GM23248 (cell line): ENCODE results near the gene ADGRF1. TPM values are rescaled to one million over a fixed set of nuclear protein-coding genes. Genes with fewer than 3 reads are reported as not detected.
A peak's percentile ranks its signal among the peaks of the same experiment; 100 is the strongest.

Experiments used
- DNase-seq: peaks from one replicate; pipeline ENCODE4 v3.0.0-alpha.2; 2015
- H2AFZ ChIP-seq: fragments of 200-600 bp; sonication (generic); 2 replicates; pipeline ENCODE4 v1.6.1; 2016; ENCODE audit warnings: antibody characterized with exemption
- H3F3A ChIP-seq: fragments of 200-600 bp; sonication (generic); 2 replicates; pipeline ENCODE4 v1.6.1; 2016; ENCODE audit warnings: mild to moderate bottlenecking, antibody characterized with exemption, mixed run types; ENCODE audit not compliant: insufficient read depth
- H3K27ac ChIP-seq: fragments of 200-600 bp; sonication (generic); 2 replicates; pipeline ENCODE4 v1.5.1; 2016; ENCODE audit warnings: mild to moderate bottlenecking
- H3K27me3 ChIP-seq: fragments of 200-600 bp; sonication (generic); replicated peaks from 2 replicates; pipeline ENCODE4 v1.6.1; 2016; ENCODE audit warnings: mild to moderate bottlenecking; ENCODE audit not compliant: insufficient read depth
- H3K36me3 ChIP-seq: fragments of 200-600 bp; sonication (generic); 2 replicates; pipeline ENCODE4 v1.6.1; 2016; ENCODE audit warnings: low read depth, mild to moderate bottlenecking
- H3K4me1 ChIP-seq: fragments of 200-600 bp; sonication (generic); 2 replicates; pipeline ENCODE4 v1.6.1; 2016; ENCODE audit warnings: mild to moderate bottlenecking; ENCODE audit not compliant: insufficient read depth
- H3K4me2 ChIP-seq: fragments of 200-600 bp; sonication (generic); one replicate; pipeline ENCODE4 v1.6.1; 2016; ENCODE audit warnings: mild to moderate bottlenecking; ENCODE audit not compliant: unreplicated experiment
- H3K4me3 ChIP-seq: fragments of 200-600 bp; sonication (generic); 2 replicates; pipeline ENCODE4 v1.5.1; 2016; ENCODE audit warnings: mild to moderate bottlenecking
- H3K79me2 ChIP-seq: fragments of 200-600 bp; sonication (generic); 2 replicates; pipeline ENCODE4 v1.6.1; 2016; ENCODE audit warnings: mild to moderate bottlenecking; ENCODE audit not compliant: insufficient read depth
- H3K9ac ChIP-seq: fragments of 200-600 bp; sonication (generic); 2 replicates; pipeline ENCODE4 v1.6.1; 2016; ENCODE audit warnings: mild to moderate bottlenecking
- H3K9me2 ChIP-seq: fragments of 200-600 bp; sonication (generic); 2 replicates; pipeline ENCODE4 v1.6.1; 2016; ENCODE audit warnings: mixed run types, mild to moderate bottlenecking, moderate library complexity; ENCODE audit not compliant: insufficient read depth
- H3K9me3 ChIP-seq: fragments of 200-600 bp; sonication (generic); one replicate; pipeline ENCODE4 v1.6.1; 2017; ENCODE audit warnings: low read depth
- H4K20me1 ChIP-seq: fragments of 200-600 bp; sonication (generic); 2 replicates; pipeline ENCODE4 v1.6.0; 2016; ENCODE audit not compliant: insufficient read depth
- EZH2 ChIP-seq: fragments of 200-600 bp; sonication (generic); IDR thresholded peaks from 2 replicates; pipeline ENCODE4 v1.6.1; 2018; ENCODE audit warnings: antibody characterized with exemption, mild to moderate bottlenecking; ENCODE audit not compliant: insufficient read depth, poor library complexity, severe bottlenecking
- EZH2phosphoT487 ChIP-seq: fragments of 200-600 bp; sonication (generic); IDR thresholded peaks from 2 replicates; pipeline ENCODE4 v1.6.1; 2018; ENCODE audit warnings: antibody characterized with exemption, moderate library complexity, mild to moderate bottlenecking, low read depth; ENCODE audit not compliant: insufficient read depth
- WGBS, 2 experiments: methylation state at CpG; one replicate each; pipeline ENCODE4 v1.1.6; 2015 to 2017; ENCODE audit warnings: low lambda C conversion rate in 2 of 2, low coverage in 1 of 2; ENCODE audit errors: missing lambda C conversion rate in 2 of 2; 5-methylcytosine and 5-hydroxymethylcytosine counted together
- in situ Hi-C: fragments of 300-500 bp; cut with MboI; formaldehyde crosslinking; loops from 2 replicates; pipeline ENCODE4 v1.15.0; 2020
- polyA plus RNA-seq: library from polyadenylated mRNA; unstranded; fragments of >200 nt; fragmentation: Nextera tagmentation; extraction: Ambion mirVana; gene quantifications from 2 replicates; pipeline ENCODE4 v1.2.1, GENCODE V29; 2016
- total RNA-seq: library from RNA; depleted of rRNA; stranded (reverse); fragments of >200 nt; shearing (Covaris generic); gene quantifications from 2 replicates; pipeline ENCODE4 v1.2.3, GENCODE V29; 2014

ADGRF1 gene
- total and polyA plus RNA-seq, 2 experiments from 2014 or later = not detected

- no peak overlapping the region for H3K27ac ChIP-seq
- 22 to 25% methylated on average over 3 of the region's 3 CpGs for WGBS, 2 experiments
These were observed 34.3 kb downstream of the ADGRF1 start for GRCh38 chr6:47007657-47008396.

GRCh38 chr6:47005486-47005885, 36.6 kb downstream of the ADGRF1 start:
- Histone ChIP-seq H3K79me2 (no peaks in the 10 kb centered on the region), H4K20me1 (no peaks in the 10 kb centered on the region), H3K27ac (no peak overlapping the region), H2AFZ (no peak overlapping the region), H3K4me2 (no peak overlapping the region), H3K9me2 (no peaks in the 10 kb centered on the region), H3K9me3 (no peaks in the 10 kb centered on the region), H3K4me1 (no peaks in the 10 kb centered on the region), H3K36me3 (no peaks in the 10 kb centered on the region), H3K9ac (no peak overlapping the region), H3F3A (no peaks in the 10 kb centered on the region), H3K4me3 (no peak overlapping the region), H3K27me3 (peaks cover 7% of the 10 kb centered on the region; the same call in 1 of the 2 replicates)
- 53 to 54% methylated on average over 1 of the region's 1 CpG for WGBS, 2 experiments
- no peak for DNase-seq
- in situ Hi-C loops = no loop called here
- TF ChIP-seq EZH2phosphoT487 (no peak), EZH2 (no peak)

More at GRCh38 chr6:47007657-47008396, 34.3 kb downstream of the ADGRF1 start:
- H3F3A ChIP-seq = no peaks in the 10 kb centered on the region
- H3K79me2 ChIP-seq = no peaks in the 10 kb centered on the region
- no peak for DNase-seq
- no peaks in the 10 kb centered on the region for H3K36me3 ChIP-seq
- no peaks in the 10 kb centered on the region for H3K9me2 ChIP-seq
- H2AFZ ChIP-seq = no peak overlapping the region
- no peak overlapping the region for H3K9ac ChIP-seq
- no peaks in the 10 kb centered on the region for H4K20me1 ChIP-seq
- no peaks in the 10 kb centered on the region for H3K9me3 ChIP-seq
- no peak for TF ChIP-seq EZH2phosphoT487
- no peak overlapping the region for H3K4me2 ChIP-seq
- H3K4me1 ChIP-seq = no peaks in the 10 kb centered on the region
- H3K4me3 ChIP-seq = no peak overlapping the region
- in situ Hi-C loops = no loop called here
- H3K27me3 ChIP-seq = peaks cover 11% of the 10 kb centered on the region

GRCh38 chr6:47004463-47004862, 37.7 kb downstream of the ADGRF1 start:
- no peak overlapping the region for H3K9ac ChIP-seq
- DNase-seq = peak; percentile 30

GRCh38 chr6:47000842-47001241, 41.3 kb downstream of the ADGRF1 start:
- Histone ChIP-seq H3K4me1 (no peaks in the 10 kb centered on the region), H3K79me2 (no peaks in the 10 kb centered on the region), H3K9me2 (no peaks in the 10 kb centered on the region), H3K4me3 (no peak overlapping the region), H3K9ac (no peak overlapping the region), H3K4me2 (no peak overlapping the region), H4K20me1 (no peaks in the 10 kb centered on the region), H3K9me3 (no peaks in the 10 kb centered on the region), H2AFZ (no peak overlapping the region), H3K36me3 (no peaks in the 10 kb centered on the region), H3K27me3 (peaks cover 5% of the 10 kb centered on the region; the same call in 1 of the 2 replicates), H3F3A (no peaks in the 10 kb centered on the region), H3K27ac (no peak overlapping the region)
- TF ChIP-seq EZH2phosphoT487 (no peak), EZH2 (no peak)
- WGBS, 2 experiments = 45 to 53% methylated on average over 4 of the region's 4 CpGs
- in situ Hi-C loops = no loop called here
- no peak for DNase-seq

More at GRCh38 chr6:47004463-47004862, 37.7 kb downstream of the ADGRF1 start:
- H3F3A ChIP-seq = no peaks in the 10 kb centered on the region
- H3K36me3 ChIP-seq = no peaks in the 10 kb centered on the region
- H3K4me2 ChIP-seq = no peak overlapping the region
- H3K27ac ChIP-seq = no peak overlapping the region
- H3K79me2 ChIP-seq = no peaks in the 10 kb centered on the region
- no peak overlapping the region for H2AFZ ChIP-seq
- H3K4me1 ChIP-seq = no peaks in the 10 kb centered on the region
- H3K9me3 ChIP-seq = no peaks in the 10 kb centered on the region
- TF ChIP-seq EZH2phosphoT487 (no peak), EZH2 (no peak)
- H4K20me1 ChIP-seq = no peaks in the 10 kb centered on the region
- in situ Hi-C loops = no loop called here
- H3K27me3 ChIP-seq = peaks cover 7% of the 10 kb centered on the region; the same call in 1 of the 2 replicates
- 19 to 37% methylated on average over 3 of the region's 3 CpGs for WGBS, 2 experiments
- H3K4me3 ChIP-seq = no peak overlapping the region
- no peaks in the 10 kb centered on the region for H3K9me2 ChIP-seq
